Measurements from ENCODE around the gene SLC2A10. TPM values are rescaled to one million over a fixed set of nuclear protein-coding genes. Genes with fewer than 3 reads are reported as not detected.
A peak's percentile ranks its signal among the peaks of the same experiment; 100 is the strongest.

SLC2A10 gene
- polyA plus RNA-seq, 4 donors = 16.1 to 17.6 (median 16.8) TPM

DNA sequence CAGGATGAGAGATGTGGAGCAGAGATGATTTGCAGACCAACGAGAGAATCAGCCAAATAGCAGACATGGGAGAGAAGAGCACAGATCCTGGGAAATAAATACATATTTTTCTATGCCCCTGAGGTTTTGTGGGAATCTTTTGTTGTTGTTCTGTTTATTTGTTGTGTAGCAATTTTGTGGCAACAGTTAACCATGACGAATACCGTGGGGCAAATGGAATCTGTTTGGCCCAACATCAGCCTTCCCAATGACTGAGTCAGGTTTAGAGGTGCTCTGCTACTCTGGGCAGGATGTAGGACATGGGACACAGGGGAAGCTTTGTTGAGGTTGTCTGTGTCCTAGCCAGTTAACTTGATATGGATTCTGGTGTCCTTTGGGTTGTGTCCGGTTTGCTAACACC, 7.9 kb upstream of the SLC2A10 start:
- DNase-seq (ENCODE audit: low read depth in 4 of 4, low spot score in 2 of 4) = no peak

DNA sequence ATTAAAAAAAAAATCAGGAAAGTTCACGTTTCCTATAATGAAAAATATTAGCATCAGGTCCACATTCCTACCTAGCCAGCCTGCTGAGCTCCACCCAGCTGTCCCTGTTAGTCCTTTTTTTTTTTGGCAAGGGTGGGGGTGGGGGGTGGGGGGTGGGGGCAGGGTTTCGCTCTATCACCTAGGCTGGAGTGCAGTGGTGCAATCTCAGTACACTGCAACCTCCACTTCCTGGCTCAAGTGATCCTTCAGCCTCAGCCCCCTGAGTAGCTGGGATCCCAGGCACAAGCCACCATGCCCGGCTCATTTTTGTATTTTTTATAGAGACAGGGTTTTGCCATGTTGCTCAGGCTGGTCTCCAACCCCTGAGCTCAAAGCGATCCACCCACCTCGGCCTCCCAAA, 7.5 kb upstream of the SLC2A10 start:
- DNase-seq (ENCODE audit: low read depth in 4 of 4, low spot score in 2 of 4) = no peak

DNA sequence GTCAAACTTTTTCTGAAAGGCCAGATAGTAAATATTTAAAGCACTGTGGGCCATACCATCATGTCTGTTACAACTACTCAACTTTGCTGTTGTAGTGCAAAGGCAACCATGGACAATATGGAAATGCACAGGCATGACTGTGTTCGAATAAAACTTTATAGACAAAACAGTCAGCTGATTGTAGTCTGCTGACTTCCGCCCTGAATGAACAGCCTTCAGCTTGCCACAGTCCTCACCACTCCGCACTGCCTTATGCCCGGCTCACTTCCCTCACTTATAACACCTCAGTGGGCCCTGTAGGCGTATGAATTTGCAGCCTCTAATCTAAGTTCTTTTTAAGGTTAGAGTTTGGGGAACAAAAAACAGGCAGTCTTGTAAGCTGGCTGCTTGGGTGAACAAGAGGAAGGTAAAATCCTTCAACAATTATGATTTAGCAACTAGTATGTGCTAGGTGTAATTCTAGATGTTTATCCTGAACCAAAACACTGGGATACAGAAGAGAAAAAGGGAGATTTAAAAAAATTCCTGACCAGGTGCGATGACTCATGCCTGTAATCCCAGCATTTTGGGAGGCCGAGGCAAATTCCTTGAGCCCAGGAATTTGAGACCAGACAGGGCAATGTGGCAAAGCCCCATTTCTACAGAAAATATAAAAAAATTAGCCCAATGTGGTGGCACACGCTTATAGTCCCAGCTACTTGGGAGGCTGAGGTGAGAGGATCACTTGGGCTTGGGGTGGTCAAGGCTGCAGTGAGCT, 6.8 kb upstream of the SLC2A10 start:
- DNase-seq (ENCODE audit: low read depth in 4 of 4, low spot score in 2 of 4) = no peak

DNA sequence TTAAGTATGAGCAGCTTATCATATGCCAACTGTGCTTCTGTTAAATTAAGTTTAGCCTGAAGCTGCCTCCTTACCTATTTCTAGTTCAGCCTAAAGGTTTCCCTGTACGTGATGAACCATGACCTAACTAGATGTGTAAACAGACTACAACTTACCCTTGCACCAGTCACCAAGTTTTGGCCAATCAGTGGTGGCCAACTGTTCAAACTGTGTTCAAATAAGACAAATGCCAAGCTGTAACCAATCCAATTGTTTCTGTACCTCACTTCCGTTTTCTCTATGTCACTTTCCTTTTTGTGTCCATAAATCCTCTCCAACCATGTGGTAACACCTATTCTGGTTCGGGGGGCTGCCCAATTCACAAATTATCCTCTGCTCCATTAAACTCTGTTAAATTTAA, 6.0 kb upstream of the SLC2A10 start:
- no peak for DNase-seq (ENCODE audit: low read depth in 4 of 4, low spot score in 2 of 4)

DNA sequence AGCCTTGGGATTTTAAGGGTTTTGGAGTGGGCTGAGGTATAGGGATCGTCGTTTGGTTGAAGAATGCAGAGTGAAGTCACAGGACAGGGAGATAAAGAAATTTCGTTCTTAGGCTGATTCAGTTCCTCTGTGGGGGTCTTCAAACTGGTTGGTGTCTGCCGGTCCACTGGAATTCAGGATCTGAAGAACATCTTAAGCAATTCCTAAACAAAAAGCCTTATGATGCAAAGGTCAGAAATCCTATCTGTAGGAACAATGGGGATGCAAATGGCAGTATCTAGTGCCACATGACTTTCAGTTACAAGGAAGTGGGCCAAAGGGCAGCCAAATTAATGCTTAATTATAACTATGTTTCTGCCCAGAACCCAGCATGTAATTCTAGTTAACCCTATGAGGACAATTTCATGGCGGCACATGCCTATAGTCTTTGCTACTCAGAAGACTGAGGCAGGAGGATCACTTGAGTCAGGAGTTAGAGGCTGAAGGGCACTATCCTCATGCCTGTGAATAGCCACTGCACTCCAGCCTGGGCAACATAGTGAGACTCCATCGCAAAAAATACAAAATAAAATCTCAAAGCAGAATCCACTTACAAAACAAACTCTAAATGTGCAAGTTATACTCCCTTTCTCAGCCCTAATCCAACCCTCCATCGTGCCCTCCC, 4.6 kb upstream of the SLC2A10 start:
- no peak for DNase-seq (ENCODE audit: low read depth in 4 of 4, low spot score in 2 of 4)

DNA sequence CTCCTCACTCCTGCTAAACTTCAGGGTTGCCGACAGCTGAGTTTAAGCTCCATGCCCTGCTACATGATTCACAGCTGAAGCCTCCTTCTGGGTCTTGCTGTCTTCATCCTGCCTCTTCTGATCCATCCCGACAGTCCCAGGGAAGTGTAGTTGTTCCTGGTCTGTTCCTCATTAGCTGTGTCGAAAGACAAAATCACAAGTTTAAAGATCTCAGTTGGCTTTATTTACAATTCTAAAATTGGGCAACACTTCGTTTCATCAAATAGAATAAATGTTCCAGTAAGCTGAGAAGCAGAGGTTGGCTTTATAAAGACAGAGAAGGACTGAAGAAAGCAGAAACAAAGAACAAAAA, 4.1 kb upstream of the SLC2A10 start:
- no peak for DNase-seq (ENCODE audit: low read depth in 4 of 4, low spot score in 2 of 4)

DNA sequence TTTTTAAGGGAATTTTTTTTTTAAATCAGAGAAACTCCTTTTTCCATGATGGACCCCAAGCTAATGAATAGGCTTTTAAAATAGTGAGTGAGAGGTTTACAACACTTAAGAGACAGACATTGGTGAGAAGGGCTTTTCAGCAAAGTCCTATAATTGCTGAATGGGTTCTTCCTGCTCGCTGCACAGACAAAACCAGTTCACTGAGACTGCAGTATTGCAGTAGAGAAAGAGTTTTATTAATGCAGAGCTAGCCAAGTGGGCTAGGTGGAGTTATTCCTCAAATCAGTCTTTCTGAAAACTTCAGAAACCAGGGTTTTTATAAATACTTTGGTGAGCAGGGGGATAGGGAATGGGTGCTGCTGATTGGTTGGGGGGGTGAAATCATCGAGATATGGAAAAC, 3.2 kb upstream of the SLC2A10 start:
- no peak for DNase-seq (ENCODE audit: low read depth in 4 of 4, low spot score in 2 of 4)

DNA sequence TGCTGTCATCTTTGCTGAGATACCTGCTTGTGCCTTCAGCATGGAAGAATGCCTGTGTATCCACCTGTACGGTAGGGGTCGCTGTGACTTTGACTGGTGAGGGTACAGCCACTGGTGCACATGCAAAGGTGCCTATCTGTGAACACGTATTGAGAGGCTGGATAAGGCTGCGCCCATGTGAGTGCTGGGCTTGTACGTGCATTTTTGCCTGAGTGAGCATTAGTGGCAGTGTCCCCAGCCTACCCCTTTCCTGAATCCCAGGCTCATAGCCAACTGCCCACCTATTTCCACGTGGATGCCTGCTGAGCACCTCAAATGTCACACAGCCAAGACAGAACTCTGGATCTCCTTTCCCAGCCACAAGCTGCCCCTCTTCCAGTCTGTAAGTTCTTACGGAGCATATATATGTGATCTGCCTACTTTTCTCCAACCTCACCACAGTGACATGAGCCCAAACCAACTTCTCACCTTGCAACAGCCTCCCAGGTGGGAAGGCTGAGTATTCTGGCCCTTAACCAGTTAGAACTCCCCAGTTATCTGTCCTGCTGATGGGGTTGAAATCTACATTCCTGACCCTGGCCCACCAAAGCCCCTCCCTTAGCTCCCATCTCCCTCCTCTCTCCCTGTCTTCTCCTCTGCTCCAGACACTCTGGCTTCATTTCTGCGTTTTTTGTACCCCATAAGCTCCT, 1.1 kb upstream of the SLC2A10 start:
- no peak for DNase-seq (ENCODE audit: low read depth in 4 of 4, low spot score in 2 of 4)

DNA sequence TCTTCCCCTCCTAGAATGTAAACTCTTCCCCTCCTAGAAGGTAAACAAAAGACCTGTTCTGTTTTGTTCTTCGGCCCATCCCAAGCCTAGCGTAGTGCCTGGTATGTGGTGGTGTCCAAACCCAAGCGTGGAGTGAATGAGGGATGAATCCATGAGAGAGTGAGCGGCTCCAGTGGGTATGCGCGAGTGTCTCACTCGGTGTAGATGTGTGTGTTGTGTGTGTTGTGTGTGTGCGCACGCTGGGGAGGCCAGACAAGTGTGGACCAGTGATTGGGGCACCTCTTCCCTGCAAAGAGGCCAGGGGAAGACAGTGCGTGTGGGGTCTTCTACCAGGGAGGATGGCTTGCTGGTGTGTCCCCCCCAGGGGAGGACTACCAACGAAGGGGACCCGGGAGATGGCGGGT, 392 bp upstream of the SLC2A10 start:
- DNase-seq (ENCODE audit: low read depth in 4 of 4, low spot score in 2 of 4) = no peak

DNA sequence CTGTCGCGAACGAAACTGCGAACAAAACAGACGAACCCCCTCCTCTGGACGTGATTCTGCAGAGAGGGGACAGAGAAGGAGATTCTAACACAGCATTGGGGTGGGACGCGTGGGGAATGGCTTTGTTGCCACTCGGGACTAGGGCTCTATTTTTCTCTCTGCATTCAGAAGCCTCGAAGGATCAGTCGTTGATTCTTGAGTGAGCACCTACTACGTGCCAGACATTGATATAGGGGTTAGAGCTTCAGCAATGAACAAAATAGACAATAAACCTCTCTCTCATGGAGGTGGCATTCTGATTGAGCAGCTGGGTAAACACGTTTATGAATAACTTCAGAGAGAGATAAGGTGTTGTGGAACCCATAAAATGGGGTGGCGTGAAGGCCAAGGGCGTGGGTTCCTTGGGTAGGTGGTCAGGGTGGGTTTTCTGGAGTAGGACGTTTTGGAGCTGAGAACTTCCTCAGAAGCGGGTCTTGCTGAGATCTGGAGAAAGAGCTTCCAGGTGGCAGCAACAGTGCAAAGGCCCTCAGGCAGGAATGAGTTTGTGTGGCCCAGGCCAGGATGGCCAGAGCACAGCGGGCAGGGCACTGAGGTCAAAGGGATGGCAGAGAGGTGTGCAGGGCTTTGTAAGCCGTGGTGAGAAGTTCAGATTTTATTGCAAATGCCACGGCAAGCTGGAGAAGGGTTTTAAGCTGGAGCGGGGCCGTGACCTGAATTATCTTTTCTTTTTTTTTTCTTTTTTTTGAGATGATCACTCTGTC, 884 bp downstream of the SLC2A10 start:
- peak in 1 of 4 donors; percentile 31 for DNase-seq (ENCODE audit: low read depth in 4 of 4, low spot score in 2 of 4)

DNA sequence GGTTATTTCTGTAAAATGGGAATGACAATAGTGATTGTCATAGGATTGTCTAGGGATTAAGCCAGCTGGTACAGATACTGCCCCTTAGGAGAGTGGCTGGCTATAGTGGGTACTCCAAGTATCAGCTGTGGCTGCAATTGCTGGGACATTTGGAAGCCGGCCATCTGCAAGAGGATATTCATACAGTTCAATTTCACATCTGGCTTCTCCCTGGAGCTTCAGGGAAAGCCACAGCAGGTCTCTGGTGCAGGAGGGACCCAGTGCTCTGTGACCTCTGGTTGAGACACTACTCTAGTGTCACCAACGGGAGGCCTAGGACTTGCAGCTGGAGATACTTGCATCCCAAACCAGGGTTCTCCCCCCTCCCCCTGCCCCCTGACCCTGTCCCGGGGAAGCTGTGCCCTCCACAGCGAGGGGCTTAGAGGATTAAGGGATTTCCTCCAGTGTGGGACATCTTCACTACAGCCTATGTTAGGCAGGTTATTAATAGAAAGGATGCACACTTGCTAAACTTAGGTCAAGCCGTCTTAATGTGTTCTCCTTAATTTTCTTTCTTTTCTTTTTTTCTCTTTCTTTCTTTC, 2.7 kb downstream of the SLC2A10 start:
- no peak for DNase-seq (ENCODE audit: low read depth in 4 of 4, low spot score in 2 of 4)

DNA sequence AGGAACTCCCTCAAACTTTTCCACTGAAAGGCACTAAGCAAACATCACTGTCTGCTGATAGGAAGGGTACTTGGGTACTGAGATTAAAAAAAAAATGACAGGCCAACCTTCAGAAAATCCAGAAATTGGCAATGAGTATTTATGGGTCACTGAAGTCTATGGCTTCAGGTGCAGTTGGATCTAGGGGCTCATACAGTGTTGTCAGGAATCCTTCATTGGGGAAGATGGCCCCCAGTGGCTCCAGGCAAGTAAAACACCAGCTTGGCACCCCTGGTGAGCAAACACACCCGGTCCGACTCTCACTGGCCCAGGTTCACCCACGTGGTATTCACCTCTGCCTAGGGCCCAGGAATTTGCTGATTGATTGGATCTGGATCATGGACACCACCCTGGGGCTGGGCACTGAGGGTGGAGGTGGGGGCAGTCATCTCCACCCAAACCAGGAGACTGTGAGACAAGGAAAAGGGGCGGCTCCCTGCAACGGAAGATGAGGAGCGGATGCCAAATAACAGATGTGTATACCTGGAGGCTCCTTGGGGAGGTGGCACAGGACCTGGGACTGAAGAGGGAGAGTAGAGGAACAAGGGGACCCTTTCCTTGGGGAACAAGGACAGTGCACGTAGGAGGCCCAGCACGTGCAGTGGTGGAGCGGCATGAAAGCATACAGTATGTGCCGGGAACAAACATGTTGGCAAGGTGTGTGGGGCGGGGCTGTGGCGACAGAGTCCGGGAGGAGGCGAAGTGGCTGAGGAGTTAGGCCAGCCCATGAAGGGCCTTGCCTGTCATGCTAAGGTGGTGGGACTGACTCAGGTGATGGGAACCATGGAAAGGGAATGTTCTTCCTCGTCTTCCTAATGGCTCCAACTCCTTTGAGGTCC, 4.7 kb downstream of the SLC2A10 start:
- no peak for DNase-seq (ENCODE audit: low read depth in 4 of 4, low spot score in 2 of 4)

DNA sequence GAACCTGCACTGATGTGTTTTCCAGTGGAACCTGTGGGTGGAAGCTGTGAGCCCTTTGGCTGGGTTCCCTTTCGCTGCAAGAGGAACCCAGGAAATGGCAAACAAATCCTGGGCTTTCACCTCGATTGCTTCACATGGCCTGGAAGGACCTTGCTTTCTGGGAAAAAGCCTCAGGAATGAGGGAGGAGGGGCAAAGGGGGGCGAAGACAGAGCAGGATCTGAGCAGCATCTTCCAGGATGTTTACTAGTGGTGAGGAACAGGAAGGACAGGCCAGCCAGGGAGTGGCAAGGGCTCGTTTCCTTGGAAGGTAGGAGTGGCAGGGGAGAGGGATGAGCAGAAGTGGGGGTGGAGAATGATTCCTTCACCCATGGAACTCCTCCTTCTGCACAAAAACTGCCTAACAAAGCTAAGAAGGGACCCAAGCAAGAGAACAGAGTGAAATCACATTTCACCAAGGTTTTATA, 5.9 kb downstream of the SLC2A10 start:
- DNase-seq (ENCODE audit: low read depth in 4 of 4, low spot score in 2 of 4) = no peak

DNA sequence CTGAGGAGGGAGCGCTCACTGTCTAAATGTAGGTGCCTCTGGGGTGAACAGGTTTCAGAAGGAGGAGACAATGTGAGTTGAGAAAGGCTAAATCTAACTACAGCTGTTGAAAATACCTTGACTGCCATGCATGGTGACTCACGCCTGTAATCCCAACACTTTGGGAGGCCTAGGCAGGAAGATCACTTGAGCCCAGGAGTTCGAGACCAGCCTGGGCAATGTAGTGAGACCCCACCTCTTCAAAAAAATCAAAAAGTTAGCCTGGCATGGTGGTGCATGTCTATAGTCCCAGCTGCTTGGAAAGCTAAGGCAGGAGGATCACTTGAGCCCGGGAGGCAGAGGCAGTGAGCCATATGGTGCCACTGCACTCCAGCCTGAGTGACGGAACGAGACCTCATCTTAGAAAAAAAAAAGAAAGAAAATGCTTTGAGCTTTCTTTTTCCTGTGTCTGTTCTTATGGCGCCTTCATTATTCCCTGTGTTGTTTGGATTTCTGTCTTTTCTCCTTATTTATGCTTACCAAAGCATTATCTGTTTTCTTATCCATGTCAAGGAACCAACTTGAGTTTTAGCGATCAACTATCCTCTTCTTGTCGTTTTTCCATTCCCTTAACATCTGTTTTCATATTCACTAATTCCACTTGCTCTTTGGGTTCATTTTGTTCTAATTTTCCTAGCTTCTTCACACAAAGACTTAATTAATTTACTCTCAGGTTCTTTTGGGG, 8.5 kb downstream of the SLC2A10 start:
- DNase-seq (ENCODE audit: low read depth in 4 of 4, low spot score in 2 of 4) = no peak

DNA sequence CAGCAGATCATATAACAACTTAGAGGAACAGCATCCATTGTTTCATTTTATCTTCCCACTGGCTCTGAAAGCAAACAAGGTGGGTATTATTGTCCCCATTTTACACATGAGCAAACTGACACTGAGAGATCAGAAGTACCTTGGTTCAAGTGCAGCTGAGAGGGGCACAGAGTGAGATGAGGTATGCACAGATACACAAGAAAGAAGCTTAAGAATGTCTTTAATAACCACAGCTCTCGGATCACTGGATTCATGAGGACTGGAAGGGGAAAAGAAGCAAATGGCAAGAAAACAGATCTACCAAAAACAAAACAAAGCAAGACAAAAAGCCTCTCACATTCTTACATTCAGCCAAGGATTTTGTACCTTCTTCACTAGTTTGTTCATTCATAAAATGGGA, 10.6 kb downstream of the SLC2A10 start:
- no peak for DNase-seq (ENCODE audit: low read depth in 4 of 4, low spot score in 2 of 4)

DNA sequence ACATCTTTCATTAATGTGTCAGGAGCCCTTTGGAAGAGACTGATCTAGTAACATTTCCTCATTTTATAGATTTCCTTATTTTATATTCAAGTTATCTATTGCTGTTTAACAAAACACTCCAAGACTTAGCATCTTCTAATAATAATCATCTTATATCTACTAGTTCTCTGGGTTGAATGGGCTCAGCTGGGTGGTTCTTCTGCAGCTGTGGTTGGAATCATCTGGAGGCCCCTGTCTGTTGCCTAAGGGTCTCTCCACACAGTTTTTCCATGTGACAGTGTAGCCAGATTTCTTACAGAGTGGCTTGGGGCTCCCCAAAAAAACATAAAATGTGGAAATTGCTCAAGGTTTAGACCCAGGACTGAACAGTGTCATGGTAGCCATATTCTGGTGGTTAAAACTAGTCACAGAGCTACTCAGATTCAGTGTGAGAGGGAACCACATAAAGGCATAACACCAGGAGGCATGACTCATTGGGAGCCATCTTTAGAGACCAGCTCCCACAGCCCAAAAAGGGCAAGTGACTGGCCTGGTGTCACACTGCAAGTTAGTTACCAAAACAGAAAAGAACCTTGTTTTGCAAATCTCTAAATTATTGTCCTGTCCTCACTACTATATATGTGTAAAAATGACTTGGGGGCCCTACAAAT, 11.5 kb downstream of the SLC2A10 start:
- no peak for DNase-seq (ENCODE audit: low read depth in 4 of 4, low spot score in 2 of 4)

DNA sequence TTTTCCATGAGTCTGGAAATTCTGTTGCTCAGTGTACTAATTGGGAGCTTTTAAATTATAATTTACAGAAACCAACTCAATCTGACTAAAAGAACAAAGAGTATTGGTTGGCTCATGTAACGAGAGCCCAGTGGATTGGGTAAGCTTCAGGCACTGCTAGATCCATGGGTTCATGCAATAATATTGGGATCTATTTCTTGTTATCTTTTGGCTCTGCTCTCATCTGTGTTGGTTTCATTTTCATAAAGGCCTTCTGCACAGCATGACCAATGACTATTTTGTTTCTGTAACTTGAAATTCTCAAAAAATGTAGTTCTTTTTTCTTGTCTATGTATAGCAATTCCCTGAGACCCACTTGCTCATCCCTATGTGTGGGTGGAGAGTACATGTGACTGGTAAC, 12.0 kb downstream of the SLC2A10 start:
- DNase-seq (ENCODE audit: low read depth in 4 of 4, low spot score in 2 of 4) = no peak

DNA sequence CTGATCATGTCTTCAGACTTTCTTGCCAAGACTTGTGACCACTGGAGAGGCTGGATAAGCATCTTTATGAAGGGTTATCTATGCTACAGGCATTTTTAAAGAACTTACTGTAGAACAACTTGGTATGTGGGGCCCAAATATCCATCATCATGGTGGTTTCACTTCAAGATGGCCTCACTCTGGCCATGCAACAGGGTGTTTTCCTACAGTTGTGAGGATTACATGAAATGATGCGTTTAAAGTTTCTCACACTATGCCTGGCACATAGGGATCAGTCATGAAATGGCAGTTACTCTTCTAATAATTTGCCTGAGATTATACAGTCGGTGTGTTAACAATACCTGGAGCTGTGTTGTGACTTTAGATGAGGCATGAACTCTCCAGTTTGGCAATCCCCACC, 13.0 kb downstream of the SLC2A10 start:
- DNase-seq (ENCODE audit: low read depth in 4 of 4, low spot score in 2 of 4) = no peak

DNA sequence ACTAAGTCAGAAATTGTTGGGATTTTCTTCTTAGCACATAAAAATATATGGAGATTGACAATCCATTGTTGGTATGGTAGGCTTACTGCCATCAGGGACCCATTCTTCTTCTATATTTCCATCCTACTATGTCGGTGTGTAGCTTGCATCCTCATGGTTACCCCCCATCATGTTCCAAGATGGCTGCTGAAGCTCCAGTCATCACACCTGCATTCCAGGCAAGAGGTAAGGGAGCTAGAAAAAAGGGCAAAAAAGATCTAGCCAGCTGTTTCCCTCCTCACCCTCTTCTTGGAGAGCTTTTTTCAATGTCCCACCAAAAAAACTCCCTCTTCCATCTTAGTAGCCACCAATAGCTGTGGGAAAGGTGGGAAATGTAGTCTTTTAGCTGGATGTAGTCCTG, 13.6 kb downstream of the SLC2A10 start:
- no peak for DNase-seq (ENCODE audit: low read depth in 4 of 4, low spot score in 2 of 4)
